HCT116 (cell line): ENCODE measurements around the gene FTCD. TPM values are rescaled to one million over a fixed set of nuclear protein-coding genes. Genes with fewer than 3 reads are reported as not detected.

Experiments used
- ATAC-seq: fragments of 200-7000 bp; cut with Tn5 transposase; 2 replicates; pipeline ENCODE4 v1.9.1; 2020; ENCODE audit warnings: mild to moderate bottlenecking, moderate library complexity
- Bru-seq: library from RNA; stranded (reverse); fragments of 400-500 nt; gene quantifications from one replicate; lab custom pipeline; 2021; lab: Mats Ljungman, UMichigan
- BruChase-seq, 2 experiments: library from RNA; stranded (reverse); fragments of 400-500 nt; gene quantifications; one replicate each; lab custom pipeline; 2021; lab: Mats Ljungman, UMichigan
- BruUV-seq: library from RNA; stranded (reverse); fragments of 400-500 nt; replicated peaks from 2 replicates; lab custom pipeline; 2021; lab: Mats Ljungman, UMichigan
- CTCF ChIA-PET: fragments of 300-600 bp; sonication (Branson Sonifier 250); formaldehyde crosslinking; loops from one replicate; lab custom pipeline; 2021; ENCODE audit warnings: antibody characterized with exemption; lab: Charles Lee
- POLR2A ChIA-PET: fragments of 300-600, 350-600 bp; sonication (Branson Sonifier 250); formaldehyde crosslinking; loops from one replicate; lab custom pipeline; 2021; ENCODE audit warnings: antibody characterized with exemption; lab: Charles Lee
- RAD21 ChIA-PET, 2 experiments: fragments of 300-600 bp; sonication (Branson Sonifier 250); formaldehyde crosslinking; loops; one replicate each; lab custom pipeline; 2023; ENCODE audit warnings: low total read pairs in 2 of 2; ENCODE audit not compliant: uncharacterized antibody in 2 of 2, unreplicated experiment in 2 of 2, low non-redundant PET in 1 of 2; lab: Charles Lee
- DNase-seq: peaks from one replicate; pipeline ENCODE4 v3.0.0-alpha.2; 2010; ENCODE audit warnings: low read depth, low spot score
- H2AFZ ChIP-seq: fragments of 200-600 bp; shearing (Covaris generic), sonication (generic); 2 replicates; pipeline ENCODE4 v1.6.1; 2017; ENCODE audit warnings: low read depth, mixed run types, mixed read lengths, antibody characterized with exemption, low read length; ENCODE audit not compliant: poor library complexity, severe bottlenecking
- H3K27ac ChIP-seq: 2 replicates; pipeline ENCODE4 v1.5.1; 2012; ENCODE audit warnings: low read depth, low read length
- H3K27me3 ChIP-seq: fragments of 200-600 bp; sonication (generic); 2 replicates; pipeline ENCODE4 v1.6.1; 2016; ENCODE audit warnings: mixed run types, low read length, mixed read lengths; ENCODE audit not compliant: insufficient read depth
- H3K36me3 ChIP-seq, 2 experiments: fragments of 200-500 bp in 1 of 2; fragments of 200-600 bp in 1 of 2; sonication (Bioruptor generic) in 1 of 2; sonication (generic) in 1 of 2; 2 replicates each; pipeline versions ENCODE4 v1.5.1 to v1.6.1; 2014 to 2016; ENCODE audit warnings: low read length in 2 of 2, inconsistent platforms in 1 of 2, mixed read lengths in 1 of 2, mixed run types in 1 of 2; ENCODE audit not compliant: insufficient read depth in 2 of 2, control insufficient read depth in 1 of 2
- H3K4me1 ChIP-seq, 2 experiments: fragments of 200-600 bp in 1 of 2; sonication (generic) in 1 of 2; 2 replicates each; pipeline versions ENCODE4 v1.5.1 to v1.6.1; 2012 to 2017; ENCODE audit warnings: low read length in 2 of 2, inconsistent platforms in 1 of 2, mild to moderate bottlenecking in 1 of 2, mixed read lengths in 1 of 2, mixed run types in 1 of 2, moderate library complexity in 1 of 2; ENCODE audit not compliant: insufficient read depth in 2 of 2, control insufficient read depth in 1 of 2
- H3K4me2 ChIP-seq: fragments of 200-600 bp; sonication (generic); 2 replicates; pipeline ENCODE4 v1.6.1; 2017; ENCODE audit warnings: mixed run types, low read length, mixed read lengths
- H3K4me3 ChIP-seq, 2 experiments: fragments of 200-600 bp in 1 of 2; sonication (generic) in 1 of 2; replicated peaks in 1 of 2; 2 replicates each; pipeline ENCODE4 v1.5.1; 2011 to 2016; ENCODE audit warnings: low read length in 2 of 2, control low read depth in 1 of 2, low read depth in 1 of 2, mild to moderate bottlenecking in 1 of 2, mixed read lengths in 1 of 2, mixed run types in 1 of 2
- H3K79me2 ChIP-seq: fragments of 200-600 bp; sonication (generic); 2 replicates; pipeline ENCODE4 v1.6.1; 2017; ENCODE audit warnings: mild to moderate bottlenecking, mixed run types, low read length, moderate library complexity, mixed read lengths; ENCODE audit not compliant: insufficient read depth
- H3K9ac ChIP-seq: fragments of 200-600 bp; sonication (generic); 2 replicates; pipeline ENCODE4 v1.6.1; 2016; ENCODE audit warnings: low read length, mixed read lengths
- H3K9me2 ChIP-seq: fragments of 200-600 bp; sonication (generic), shearing (Covaris generic); 2 replicates; pipeline ENCODE4 v1.6.1; 2017; ENCODE audit warnings: mixed run types, mild to moderate bottlenecking, moderate library complexity; ENCODE audit not compliant: insufficient read depth
- H3K9me3 ChIP-seq, 2 experiments: fragments of 200-500 bp in 1 of 2; fragments of 200-600 bp in 1 of 2; sonication (Bioruptor generic) in 1 of 2; sonication (generic) in 1 of 2; 2 replicates each; pipeline ENCODE4 v1.6.1; 2014 to 2017; ENCODE audit warnings: low read length in 2 of 2, mixed read lengths in 2 of 2, inconsistent platforms in 1 of 2, low read depth in 1 of 2, mild to moderate bottlenecking in 1 of 2, mixed run types in 1 of 2, moderate library complexity in 1 of 2; ENCODE audit not compliant: control insufficient read depth in 1 of 2, insufficient read depth in 1 of 2
- H4K20me1 ChIP-seq: fragments of 200-600 bp; sonication (generic), shearing (Covaris generic); 2 replicates; pipeline ENCODE4 v1.6.1; 2017; ENCODE audit warnings: mixed run types, mild to moderate bottlenecking, moderate library complexity; ENCODE audit not compliant: insufficient read depth
- CBX3 ChIP-seq: IDR thresholded peaks from 2 replicates; pipeline ENCODE4 v1.6.1; 2012; ENCODE audit warnings: low read depth
- EZH2 ChIP-seq: fragments of 200-600 bp; sonication (generic); IDR thresholded peaks from 2 replicates; pipeline ENCODE4 v1.6.1; 2017; ENCODE audit warnings: antibody characterized with exemption, mixed run types
- FOSL1 ChIP-seq: IDR thresholded peaks from 2 replicates; pipeline ENCODE4 v1.6.1; 2012; ENCODE audit warnings: low read depth
- POLR2AphosphoS5 ChIP-seq: IDR thresholded peaks from 2 replicates; pipeline ENCODE4 v1.6.1; 2011; ENCODE audit warnings: mild to moderate bottlenecking, low read depth, low read length, moderate library complexity
- RAD21 ChIP-seq: IDR thresholded peaks from 2 replicates; pipeline ENCODE4 v1.6.1; 2012; ENCODE audit warnings: low read depth, mild to moderate bottlenecking
- SIN3A ChIP-seq: IDR thresholded peaks from 2 replicates; pipeline ENCODE4 v1.6.1; 2012; ENCODE audit warnings: low read depth
- SP1 ChIP-seq: IDR thresholded peaks from 2 replicates; pipeline ENCODE4 v1.6.1; 2012; ENCODE audit warnings: low read depth
- SRF ChIP-seq: IDR thresholded peaks from 2 replicates; pipeline ENCODE4 v1.6.1; 2012; ENCODE audit warnings: low read depth
- YY1 ChIP-seq: IDR thresholded peaks from 2 replicates; pipeline ENCODE4 v1.6.1; 2011; ENCODE audit warnings: low read length, low read depth, moderate library complexity, mild to moderate bottlenecking; ENCODE audit not compliant: insufficient replicate concordance; ENCODE audit errors: extremely low read depth
- ZNF274 ChIP-seq: fragments of 200-500 bp; sonication (Bioruptor generic); IDR thresholded peaks from 2 replicates; pipeline ENCODE4 v1.6.1; 2014; ENCODE audit warnings: mild to moderate bottlenecking, low read depth, low read length, inconsistent platforms
- intact Hi-C: fragments of 100-400 bp; cut with micrococcal nuclease; formaldehyde crosslinking; loops from 2 replicates; pipeline ENCODE4 v1.10.0; 2022
- long read RNA-seq: library from polyadenylated mRNA; unstranded; transcript quantifications from one replicate; pipeline ENCODE4 v2.0.0, GENCODE V29; 2021; ENCODE audit not compliant: unreplicated experiment
- polyA plus RNA-seq: library from polyadenylated mRNA; unstranded; fragments of >200 nt; gene quantifications from 2 replicates; pipeline ENCODE4 v1.2.1, GENCODE V29; 2012; ENCODE audit warnings: missing spikeins
- total RNA-seq: library from RNA; stranded (reverse); gene quantifications from one replicate; pipeline ENCODE4 v1.2.1, GENCODE V29; 2021; ENCODE audit not compliant: unreplicated experiment
- TF ChIP-seq, protein P1 (sequence below): IDR thresholded peaks from 2 replicates; pipeline ENCODE4 v1.6.1; 2011; ENCODE audit warnings: mild to moderate bottlenecking, low read length, moderate library complexity; ENCODE audit not compliant: insufficient replicate concordance; ENCODE audit errors: extremely low read depth
- TF ChIP-seq, protein P2 (sequence below): IDR thresholded peaks from 2 replicates; pipeline ENCODE4 v1.6.1; 2012; ENCODE audit warnings: low read depth
- TF ChIP-seq, protein P3 (sequence below), 3 experiments: fragments of 200-600 bp in 1 of 3; sonication (generic) in 1 of 3; IDR thresholded peaks in 2 of 3; conservative IDR thresholded peaks in 1 of 3; 2 replicates each; pipeline ENCODE4 v1.5.1; 2012 to 2017; ENCODE audit warnings: low read depth in 2 of 3, low read length in 2 of 3, antibody characterized with exemption in 1 of 3, borderline replicate concordance in 1 of 3, control low read depth in 1 of 3, mild to moderate bottlenecking in 1 of 3, mixed read lengths in 1 of 3, mixed run types in 1 of 3, moderate library complexity in 1 of 3; ENCODE audit not compliant: insufficient read depth in 1 of 3
- TF ChIP-seq, protein P4 (sequence below): IDR thresholded peaks from 2 replicates; pipeline ENCODE4 v1.6.1; 2012

Gene FTCD, protein sequence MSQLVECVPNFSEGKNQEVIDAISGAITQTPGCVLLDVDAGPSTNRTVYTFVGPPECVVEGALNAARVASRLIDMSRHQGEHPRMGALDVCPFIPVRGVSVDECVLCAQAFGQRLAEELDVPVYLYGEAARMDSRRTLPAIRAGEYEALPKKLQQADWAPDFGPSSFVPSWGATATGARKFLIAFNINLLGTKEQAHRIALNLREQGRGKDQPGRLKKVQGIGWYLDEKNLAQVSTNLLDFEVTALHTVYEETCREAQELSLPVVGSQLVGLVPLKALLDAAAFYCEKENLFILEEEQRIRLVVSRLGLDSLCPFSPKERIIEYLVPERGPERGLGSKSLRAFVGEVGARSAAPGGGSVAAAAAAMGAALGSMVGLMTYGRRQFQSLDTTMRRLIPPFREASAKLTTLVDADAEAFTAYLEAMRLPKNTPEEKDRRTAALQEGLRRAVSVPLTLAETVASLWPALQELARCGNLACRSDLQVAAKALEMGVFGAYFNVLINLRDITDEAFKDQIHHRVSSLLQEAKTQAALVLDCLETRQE
- total RNA-seq: 2.5 TPM
- 0.91 and 1.1 TPM in 2 replicates for polyA plus RNA-seq
- percentile 17 among the genes with signal in this experiment for Bru-seq, nascent RNA
- BruChase-seq, experiment 1, labeled RNA remaining after a 6-hour chase: percentile 23 among the genes with signal in this experiment
- BruChase-seq, experiment 2, labeled RNA remaining after a 2-hour chase: percentile 22 among the genes with signal in this experiment
- long read RNA-seq, partial matches to known transcripts: 0 of 1 reads
- long read RNA-seq, other reads (novel, unspliced or antisense): 1 of 1 reads

DNA sequence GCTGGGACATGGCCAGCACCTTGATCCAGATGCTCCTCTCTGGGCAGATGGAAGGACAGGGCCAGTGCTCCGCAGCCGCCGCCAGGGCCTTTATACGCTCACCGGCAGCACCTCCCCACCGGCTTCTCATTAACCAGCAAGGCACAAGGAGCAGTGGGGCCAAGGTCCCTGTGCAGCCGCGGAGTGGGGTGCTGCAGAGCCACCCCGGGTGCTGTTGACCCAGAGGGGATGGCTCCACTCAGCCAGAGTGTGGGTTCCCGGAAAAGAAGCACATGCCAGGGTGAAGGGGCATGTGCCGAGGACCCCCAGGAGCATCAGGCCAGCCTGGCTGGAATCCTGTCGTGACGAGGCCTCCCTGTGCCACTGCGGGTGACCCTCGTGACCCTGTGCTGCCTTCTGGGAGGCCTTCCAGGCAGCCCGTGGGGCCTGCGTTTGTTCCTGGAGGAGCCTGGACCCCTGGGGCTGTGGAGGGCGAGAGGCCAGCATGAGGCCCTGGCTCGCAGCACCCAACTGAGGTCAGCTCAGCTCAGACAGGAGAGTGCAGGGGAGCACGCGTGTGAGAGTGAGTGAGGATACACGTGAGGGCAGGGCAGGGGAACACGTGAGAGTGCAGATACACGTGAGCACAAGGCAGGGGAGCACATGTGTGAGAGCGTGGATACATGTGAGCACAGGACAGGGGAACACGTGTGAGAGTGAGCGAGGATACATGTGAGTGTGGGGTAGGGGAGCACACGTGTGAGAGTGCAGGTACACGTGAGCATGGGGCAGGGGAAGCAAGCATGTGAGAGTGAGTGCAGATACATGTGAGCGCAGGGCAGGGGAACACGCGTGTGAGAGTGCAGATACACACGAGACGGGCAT, at the start of gene FTCD:
FTCD (minus strand) TSS at position 66 of the 864 bp plus-strand sequence; CDS start at position 10, 56 bp downstream.
- ATAC-seq: no peak
- no peaks in the 10 kb centered on the region for H3K9me3 ChIP-seq
- POLR2A ChIA-PET: no interaction called here
- H3K27ac ChIP-seq: no peak within 1 kb of the TSS
- H3K4me3 ChIP-seq: no peak within 1 kb of the TSS
- DNase-seq: no peak
- H3K27me3 ChIP-seq: no peaks in the 10 kb centered on the region
- H3K9me2 ChIP-seq: no peaks in the 10 kb centered on the region
- no peaks in the 10 kb centered on the region for H4K20me1 ChIP-seq
- H3K4me1 ChIP-seq: peaks cover 7 to 8% of the 10 kb centered on the region in 2 experiments; a peak in 3 of 4 replicates
- no peaks in the 10 kb centered on the region for H3K79me2 ChIP-seq
- no peak within 1 kb of the TSS for H3K4me2 ChIP-seq
- CTCF ChIA-PET: no interaction called here
- no peaks in the 10 kb centered on the region for H3K36me3 ChIP-seq
- no peak within 1 kb of the TSS for H3K9ac ChIP-seq
- no TSS peak for BruUV-seq
- H2AFZ ChIP-seq: no peak within 1 kb of the TSS
- intact Hi-C loops: no loop called here
- RAD21 ChIA-PET: no interaction called here
- TF ChIP-seq CBX3: no peak
- TF ChIP-seq YY1: no peak
- TF ChIP-seq POLR2AphosphoS5: no peak
- no peak for TF ChIP-seq SRF
- TF ChIP-seq RAD21: no peak
- TF ChIP-seq SP1: no peak
- TF ChIP-seq, protein P1, sequence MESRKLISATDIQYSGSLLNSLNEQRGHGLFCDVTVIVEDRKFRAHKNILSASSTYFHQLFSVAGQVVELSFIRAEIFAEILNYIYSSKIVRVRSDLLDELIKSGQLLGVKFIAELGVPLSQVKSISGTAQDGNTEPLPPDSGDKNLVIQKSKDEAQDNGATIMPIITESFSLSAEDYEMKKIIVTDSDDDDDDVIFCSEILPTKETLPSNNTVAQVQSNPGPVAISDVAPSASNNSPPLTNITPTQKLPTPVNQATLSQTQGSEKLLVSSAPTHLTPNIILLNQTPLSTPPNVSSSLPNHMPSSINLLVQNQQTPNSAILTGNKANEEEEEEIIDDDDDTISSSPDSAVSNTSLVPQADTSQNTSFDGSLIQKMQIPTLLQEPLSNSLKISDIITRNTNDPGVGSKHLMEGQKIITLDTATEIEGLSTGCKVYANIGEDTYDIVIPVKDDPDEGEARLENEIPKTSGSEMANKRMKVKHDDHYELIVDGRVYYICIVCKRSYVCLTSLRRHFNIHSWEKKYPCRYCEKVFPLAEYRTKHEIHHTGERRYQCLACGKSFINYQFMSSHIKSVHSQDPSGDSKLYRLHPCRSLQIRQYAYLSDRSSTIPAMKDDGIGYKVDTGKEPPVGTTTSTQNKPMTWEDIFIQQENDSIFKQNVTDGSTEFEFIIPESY: no peak
- TF ChIP-seq FOSL1: no peak
- TF ChIP-seq, protein P2, sequence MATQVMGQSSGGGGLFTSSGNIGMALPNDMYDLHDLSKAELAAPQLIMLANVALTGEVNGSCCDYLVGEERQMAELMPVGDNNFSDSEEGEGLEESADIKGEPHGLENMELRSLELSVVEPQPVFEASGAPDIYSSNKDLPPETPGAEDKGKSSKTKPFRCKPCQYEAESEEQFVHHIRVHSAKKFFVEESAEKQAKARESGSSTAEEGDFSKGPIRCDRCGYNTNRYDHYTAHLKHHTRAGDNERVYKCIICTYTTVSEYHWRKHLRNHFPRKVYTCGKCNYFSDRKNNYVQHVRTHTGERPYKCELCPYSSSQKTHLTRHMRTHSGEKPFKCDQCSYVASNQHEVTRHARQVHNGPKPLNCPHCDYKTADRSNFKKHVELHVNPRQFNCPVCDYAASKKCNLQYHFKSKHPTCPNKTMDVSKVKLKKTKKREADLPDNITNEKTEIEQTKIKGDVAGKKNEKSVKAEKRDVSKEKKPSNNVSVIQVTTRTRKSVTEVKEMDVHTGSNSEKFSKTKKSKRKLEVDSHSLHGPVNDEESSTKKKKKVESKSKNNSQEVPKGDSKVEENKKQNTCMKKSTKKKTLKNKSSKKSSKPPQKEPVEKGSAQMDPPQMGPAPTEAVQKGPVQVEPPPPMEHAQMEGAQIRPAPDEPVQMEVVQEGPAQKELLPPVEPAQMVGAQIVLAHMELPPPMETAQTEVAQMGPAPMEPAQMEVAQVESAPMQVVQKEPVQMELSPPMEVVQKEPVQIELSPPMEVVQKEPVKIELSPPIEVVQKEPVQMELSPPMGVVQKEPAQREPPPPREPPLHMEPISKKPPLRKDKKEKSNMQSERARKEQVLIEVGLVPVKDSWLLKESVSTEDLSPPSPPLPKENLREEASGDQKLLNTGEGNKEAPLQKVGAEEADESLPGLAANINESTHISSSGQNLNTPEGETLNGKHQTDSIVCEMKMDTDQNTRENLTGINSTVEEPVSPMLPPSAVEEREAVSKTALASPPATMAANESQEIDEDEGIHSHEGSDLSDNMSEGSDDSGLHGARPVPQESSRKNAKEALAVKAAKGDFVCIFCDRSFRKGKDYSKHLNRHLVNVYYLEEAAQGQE: no peak
- no peak for TF ChIP-seq SIN3A
- TF ChIP-seq EZH2: no peak
- no peak for TF ChIP-seq ZNF274
- TF ChIP-seq, protein P3, sequence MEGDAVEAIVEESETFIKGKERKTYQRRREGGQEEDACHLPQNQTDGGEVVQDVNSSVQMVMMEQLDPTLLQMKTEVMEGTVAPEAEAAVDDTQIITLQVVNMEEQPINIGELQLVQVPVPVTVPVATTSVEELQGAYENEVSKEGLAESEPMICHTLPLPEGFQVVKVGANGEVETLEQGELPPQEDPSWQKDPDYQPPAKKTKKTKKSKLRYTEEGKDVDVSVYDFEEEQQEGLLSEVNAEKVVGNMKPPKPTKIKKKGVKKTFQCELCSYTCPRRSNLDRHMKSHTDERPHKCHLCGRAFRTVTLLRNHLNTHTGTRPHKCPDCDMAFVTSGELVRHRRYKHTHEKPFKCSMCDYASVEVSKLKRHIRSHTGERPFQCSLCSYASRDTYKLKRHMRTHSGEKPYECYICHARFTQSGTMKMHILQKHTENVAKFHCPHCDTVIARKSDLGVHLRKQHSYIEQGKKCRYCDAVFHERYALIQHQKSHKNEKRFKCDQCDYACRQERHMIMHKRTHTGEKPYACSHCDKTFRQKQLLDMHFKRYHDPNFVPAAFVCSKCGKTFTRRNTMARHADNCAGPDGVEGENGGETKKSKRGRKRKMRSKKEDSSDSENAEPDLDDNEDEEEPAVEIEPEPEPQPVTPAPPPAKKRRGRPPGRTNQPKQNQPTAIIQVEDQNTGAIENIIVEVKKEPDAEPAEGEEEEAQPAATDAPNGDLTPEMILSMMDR (IDR thresholded peaks at IDR 0.05 in 2 of 3, conservative IDR thresholded peaks at IDR 0.05 in 1 of 3; ENCODE audit: borderline replicate concordance in 1 of 3, insufficient read depth in 1 of 3, low read depth in 2 of 3, low read length in 2 of 3): no peak
- TF ChIP-seq, protein P4, sequence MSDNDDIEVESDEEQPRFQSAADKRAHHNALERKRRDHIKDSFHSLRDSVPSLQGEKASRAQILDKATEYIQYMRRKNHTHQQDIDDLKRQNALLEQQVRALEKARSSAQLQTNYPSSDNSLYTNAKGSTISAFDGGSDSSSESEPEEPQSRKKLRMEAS: no peak
